HepG2 (cell line): ENCODE measurements around the gene NAT14. TPM values are rescaled to one million over a fixed set of nuclear protein-coding genes. Genes with fewer than 3 reads are reported as not detected.
A peak's percentile ranks its signal among the peaks of the same experiment; 100 is the strongest.

Source experiments
- ATAC-seq: fragments of 200-7000 bp; cut with Tn5 transposase; 3 replicates; pipeline ENCODE4 v1.9.1; 2020; ENCODE audit warnings: mild to moderate bottlenecking, moderate library complexity
- BruUV-seq: library from RNA; stranded (reverse); fragments of 400-500 nt; replicated peaks from 2 replicates; lab custom pipeline; 2021; lab: Mats Ljungman, UMichigan
- CTCF ChIA-PET: fragments of 300-600 bp; formaldehyde crosslinking; extraction: SDS; loops from one replicate; lab custom pipeline; 2021; ENCODE audit warnings: low total read pairs, inconsistent platforms, low intra/inter-chr PET ratio; lab: Yijun Ruan, JAX
- POLR2A ChIA-PET: fragments of 350-600 bp; sonication (Branson Sonifier 250); formaldehyde crosslinking; loops from one replicate; lab custom pipeline; 2020; ENCODE audit warnings: antibody characterized with exemption, inconsistent platforms; lab: Yijun Ruan, JAX
- DNase-seq: peaks from one replicate; pipeline ENCODE4 v3.0.0-alpha.2; 2015; ENCODE audit warnings: low spot score
- FAIRE-seq: peaks from 3 replicates; lab custom pipeline; 2011; peaks lifted over from hg19 to GRCh38; lab: Jason Lieb, UNC
- H2AFZ ChIP-seq: one replicate; pipeline ENCODE4 v1.6.1; 2011; ENCODE audit warnings: low read length, inconsistent platforms
- H3K27ac ChIP-seq: fragments of 300-600 bp; 3 replicates; pipeline ENCODE4 v1.8.0; 2011; ENCODE audit warnings: mixed run types, mild to moderate bottlenecking, mixed read lengths, low read length, inconsistent platforms; ENCODE audit not compliant: insufficient read depth; ENCODE audit errors: extremely low read length
- H3K27me3 ChIP-seq, 2 experiments: fragments of 200-600 bp in 1 of 2; 2 replicates in 1 of 2; 3 replicates in 1 of 2; pipeline versions ENCODE4 v1.6.0 to v1.8.0; 2011; ENCODE audit warnings: low read length in 2 of 2, mild to moderate bottlenecking in 2 of 2, moderate library complexity in 2 of 2, inconsistent platforms in 1 of 2; ENCODE audit not compliant: insufficient read depth in 2 of 2, control insufficient read depth in 1 of 2
- H3K36me3 ChIP-seq, 2 experiments: fragments of 200-600 bp in 1 of 2; replicated peaks in 1 of 2; 2 replicates in 1 of 2; 3 replicates in 1 of 2; pipeline versions ENCODE4 v1.5.1 to v1.8.0; 2011; ENCODE audit warnings: low read length in 2 of 2, inconsistent platforms in 1 of 2; ENCODE audit not compliant: insufficient read depth in 2 of 2, control insufficient read depth in 1 of 2
- H3K4me1 ChIP-seq: 2 replicates; pipeline ENCODE4 v1.5.1; 2012; ENCODE audit warnings: low read length, inconsistent platforms; ENCODE audit not compliant: insufficient read depth
- H3K4me2 ChIP-seq: 2 replicates; pipeline ENCODE4 v1.6.0; 2011; ENCODE audit warnings: low read depth, low read length, inconsistent platforms
- H3K4me3 ChIP-seq, 3 experiments: fragments of 200-600 bp in 1 of 3; sonication (generic), shearing (Covaris generic) in 1 of 3; replicated peaks in 1 of 3; 2 replicates each; pipeline ENCODE4 v1.5.1; 2011 to 2016; ENCODE audit warnings: low read length in 3 of 3, inconsistent platforms in 2 of 3, low read depth in 2 of 3, mild to moderate bottlenecking in 2 of 3, control low read depth in 1 of 3, mixed read lengths in 1 of 3; ENCODE audit not compliant: insufficient read depth in 1 of 3
- H3K79me2 ChIP-seq: one replicate; pipeline ENCODE4 v1.6.1; 2011; ENCODE audit warnings: low read length, inconsistent platforms; ENCODE audit not compliant: insufficient read depth
- H3K9ac ChIP-seq: 2 replicates; pipeline ENCODE4 v1.6.0; 2011; ENCODE audit warnings: mild to moderate bottlenecking, low read depth, low read length, inconsistent platforms; ENCODE audit not compliant: insufficient read depth
- H3K9me3 ChIP-seq: 2 replicates; pipeline ENCODE4 v1.5.1; 2012; ENCODE audit warnings: mild to moderate bottlenecking, low read length
- H4K20me1 ChIP-seq: 2 replicates; pipeline ENCODE4 v1.6.0; 2011; ENCODE audit warnings: inconsistent platforms, mild to moderate bottlenecking, low read length, moderate library complexity; ENCODE audit not compliant: insufficient read depth
- NCOA2 ChIP-seq: sonication (generic); formaldehyde crosslinking; IDR thresholded peaks from 2 replicates; pipeline ENCODE4 v1.8.0; 2022; ENCODE audit warnings: inconsistent platforms
- PRDM10 ChIP-seq: sonication (generic); formaldehyde crosslinking; IDR thresholded peaks from 2 replicates; pipeline ENCODE4 v1.4.0; 2020; ENCODE audit warnings: low read depth, missing genetic modification reagents
- SMC3 ChIP-seq: IDR thresholded peaks from 2 replicates; pipeline ENCODE4 v1.6.1; 2011; ENCODE audit warnings: low read length, improper control_type of control experiment
- XBP1 ChIP-seq: sonication (generic); formaldehyde crosslinking; IDR thresholded peaks from 2 replicates; pipeline ENCODE4 v1.5.0; 2020; ENCODE audit warnings: missing genetic modification reagents
- ZFP91 ChIP-seq: sonication (generic); formaldehyde crosslinking; IDR thresholded peaks from 2 replicates; pipeline ENCODE4 v1.9.0; 2022; ENCODE audit warnings: missing genetic modification reagents, mild to moderate bottlenecking, borderline replicate concordance
- ZNF17 ChIP-seq: sonication (generic); formaldehyde crosslinking; IDR thresholded peaks from 2 replicates; pipeline ENCODE4 v1.5.0; 2020; ENCODE audit warnings: mild to moderate bottlenecking, missing genetic modification reagents
- ZNF350 ChIP-seq: sonication (generic); formaldehyde crosslinking; IDR thresholded peaks from 2 replicates; pipeline ENCODE4 v1.4.0; 2020; ENCODE audit warnings: mild to moderate bottlenecking, low read depth, missing genetic modification reagents, borderline replicate concordance
- ZNF496 ChIP-seq: sonication (generic); formaldehyde crosslinking; IDR thresholded peaks from 2 replicates; pipeline ENCODE4 v1.8.1; 2023; ENCODE audit warnings: mild to moderate bottlenecking, moderate library complexity, missing genetic modification reagents; ENCODE audit not compliant: insufficient replicate concordance
- ZNF512 ChIP-seq: sonication (generic); formaldehyde crosslinking; IDR thresholded peaks from 2 replicates; pipeline ENCODE4 v1.4.0; 2020; ENCODE audit warnings: mild to moderate bottlenecking, missing genetic modification reagents
- ZNF549 ChIP-seq: sonication (generic); formaldehyde crosslinking; IDR thresholded peaks from 2 replicates; pipeline ENCODE4 v1.5.0; 2020; ENCODE audit warnings: missing genetic modification reagents
- ZNF550 ChIP-seq: sonication (generic); formaldehyde crosslinking; IDR thresholded peaks from 2 replicates; pipeline ENCODE4 v1.4.0; 2020; ENCODE audit warnings: mild to moderate bottlenecking, missing genetic modification reagents, borderline replicate concordance
- ZNF562 ChIP-seq: sonication (generic); formaldehyde crosslinking; IDR thresholded peaks from 2 replicates; pipeline ENCODE4 v1.8.0; 2022; ENCODE audit warnings: missing genetic modification reagents, borderline replicate concordance
- ZNF800 ChIP-seq: sonication (generic); formaldehyde crosslinking; IDR thresholded peaks from 2 replicates; pipeline ENCODE4 v1.4.0; 2020; ENCODE audit warnings: missing genetic modification reagents
- WGBS: methylation state at CpG from one replicate; pipeline ENCODE4 v1.1.6; 2017; ENCODE audit warnings: low lambda C conversion rate; 5-methylcytosine and 5-hydroxymethylcytosine counted together
- in situ Hi-C: cut with HindIII; loops from 2 replicates; pipeline ENCODE4 v1.10.0; 2017; ENCODE audit warnings: low pct_unique_long_range_greater_than_20kb; ENCODE audit not compliant: extremely low pct_ligation_motif_present
- intact Hi-C: fragments of 100-400 bp; cut with micrococcal nuclease; formaldehyde crosslinking; loops from one replicate; pipeline ENCODE4 v1.10.0; 2022; ENCODE audit not compliant: unreplicated experiment
- polyA plus RNA-seq, 8 experiments: library from polyadenylated mRNA; depleted of rRNA in 3 of 8; stranded (reverse) in 7 of 8; unstranded in 1 of 8; fragments of >200 nt; fragmentation: Illumina TruSeq in 4 of 8; extraction: Trizol in 4 of 8; gene quantifications; 2 replicates each; pipeline versions ENCODE4 v1.2.1 to v1.2.3, GENCODE V29; 2011 to 2016; ENCODE audit warnings: low read depth in 4 of 8, missing spikeins in 1 of 8, mixed read lengths in 1 of 8; ENCODE audit not compliant: insufficient read depth in 1 of 8
- total RNA-seq, 5 experiments: library from RNA; depleted of rRNA; stranded (reverse); fragments of >200 nt; fragmentation: Illumina TruSeq; extraction: Trizol; gene quantifications; 2 replicates each; pipeline ENCODE4 v1.2.3, GENCODE V29; 2016; ENCODE audit warnings: low read depth in 1 of 5

The NAT14 gene
- total and polyA plus RNA-seq, 2 of the 13 experiments (the other 11 are each of a cell fraction or from before 2014, with no cell fraction given), result 20.7 to 22.3 TPM

- ChIA-PET POLR2A (interaction anchor here (0.6 to 2.9 kb wide), 24 partner anchors 7 to 358 kb away, joined by 3 to 44 read pairs (median 6); partner anchors contain the start of genes CCDC106, FIZ1, HSPBP1 and ISOC2), CTCF (no interaction called here)
- H3K4me2 ChIP-seq, result peak within 1 kb of the TSS; percentile 78
- peak within 1 kb of the TSS; percentile 77 for H3K27ac ChIP-seq
- H3K4me1 ChIP-seq, result peaks cover 53% of the 10 kb centered on the region
- no peaks in the 10 kb centered on the region for H3K36me3 ChIP-seq
- peak; percentile 93 for ATAC-seq
- H3K9me3 ChIP-seq, result no peaks in the 10 kb centered on the region
- peak; percentile 28 for FAIRE-seq
- DNase-seq, result peak; percentile 93
- in situ Hi-C loops (no loop called here), intact Hi-C loops (no loop called here)
- peak within 1 kb of the TSS; percentile 76 for H2AFZ ChIP-seq
- no peaks in the 10 kb centered on the region for H4K20me1 ChIP-seq
- 2% methylated on average over 6 of the region's 61 CpGs for WGBS
- peak within 1 kb of the TSS; percentile 75 for H3K9ac ChIP-seq
- peak within 1 kb of the TSS; percentile 81 to 97 (median 86) for H3K4me3 ChIP-seq
- peaks cover 11% of the 10 kb centered on the region for H3K79me2 ChIP-seq
- BruUV-seq, result TSS peak; percentile 71
- no peaks in the 10 kb centered on the region; a peak in 1 of 5 replicates for H3K27me3 ChIP-seq
- TF ChIP-seq ZNF550 (CRISPR knock-in tag), result peak; percentile 91; the same call in 1 of the 2 replicates
- TF ChIP-seq NCOA2, result peak; percentile 7; the same call in 1 of the 2 replicates
- TF ChIP-seq XBP1, result no peak
- no peak for TF ChIP-seq ZNF800 (CRISPR knock-in tag)
- no peak for TF ChIP-seq ZNF562
- TF ChIP-seq ZFP91 (CRISPR knock-in tag), result peak; percentile 83
- TF ChIP-seq ZNF350 (CRISPR knock-in tag), result no peak; the same call in 1 of the 2 replicates
- TF ChIP-seq ZNF512 (CRISPR knock-in tag), result no peak
- no peak for TF ChIP-seq ZNF496 (CRISPR knock-in tag)
- no peak for TF ChIP-seq ZNF549 (CRISPR knock-in tag)
- no peak for TF ChIP-seq PRDM10 (CRISPR knock-in tag)
- no peak for TF ChIP-seq ZNF17 (CRISPR knock-in tag)
- no peak for TF ChIP-seq SMC3
Observed at GRCh38 chr19:55476100-55476775, 8.8 kb upstream of the NAT14 start, which contains the start of gene ZNF628. ZNF628 (plus strand) TSS chr19:55476617; CDS start chr19:55479911, 3,294 bp downstream.
